Measurements from ENCODE around the gene ZC3H6. TPM values are rescaled to one million over a fixed set of nuclear protein-coding genes. Genes with fewer than 3 reads are reported as not detected.

The ZC3H6 gene
- total and polyA plus RNA-seq, 2 of the 13 experiments (the other 11 are each of a cell fraction or from before 2014, with no cell fraction given), result 0.71 to 0.93 TPM

GRCh38 chr2:112254466-112255240, 20.7 kb upstream of the ZC3H6 start, which contains the start of gene ZC3H8 (continued):
- TF ChIP-seq, protein P1, sequence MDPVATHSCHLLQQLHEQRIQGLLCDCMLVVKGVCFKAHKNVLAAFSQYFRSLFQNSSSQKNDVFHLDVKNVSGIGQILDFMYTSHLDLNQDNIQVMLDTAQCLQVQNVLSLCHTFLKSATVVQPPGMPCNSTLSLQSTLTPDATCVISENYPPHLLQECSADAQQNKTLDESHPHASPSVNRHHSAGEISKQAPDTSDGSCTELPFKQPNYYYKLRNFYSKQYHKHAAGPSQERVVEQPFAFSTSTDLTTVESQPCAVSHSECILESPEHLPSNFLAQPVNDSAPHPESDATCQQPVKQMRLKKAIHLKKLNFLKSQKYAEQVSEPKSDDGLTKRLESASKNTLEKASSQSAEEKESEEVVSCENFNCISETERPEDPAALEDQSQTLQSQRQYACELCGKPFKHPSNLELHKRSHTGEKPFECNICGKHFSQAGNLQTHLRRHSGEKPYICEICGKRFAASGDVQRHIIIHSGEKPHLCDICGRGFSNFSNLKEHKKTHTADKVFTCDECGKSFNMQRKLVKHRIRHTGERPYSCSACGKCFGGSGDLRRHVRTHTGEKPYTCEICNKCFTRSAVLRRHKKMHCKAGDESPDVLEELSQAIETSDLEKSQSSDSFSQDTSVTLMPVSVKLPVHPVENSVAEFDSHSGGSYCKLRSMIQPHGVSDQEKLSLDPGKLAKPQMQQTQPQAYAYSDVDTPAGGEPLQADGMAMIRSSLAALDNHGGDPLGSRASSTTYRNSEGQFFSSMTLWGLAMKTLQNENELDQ (CRISPR knock-in tag; IDR thresholded peaks at IDR 0.05; ENCODE audit: borderline replicate concordance), result peak; percentile 47; the same call in 1 of the 2 replicates
- TF ChIP-seq CEBPG (CRISPR knock-in tag; IDR thresholded peaks at IDR 0.05), result no peak
- TF ChIP-seq TEF (CRISPR knock-in tag; IDR thresholded peaks at IDR 0.05), result peak; percentile 85
- TF ChIP-seq, protein P2, sequence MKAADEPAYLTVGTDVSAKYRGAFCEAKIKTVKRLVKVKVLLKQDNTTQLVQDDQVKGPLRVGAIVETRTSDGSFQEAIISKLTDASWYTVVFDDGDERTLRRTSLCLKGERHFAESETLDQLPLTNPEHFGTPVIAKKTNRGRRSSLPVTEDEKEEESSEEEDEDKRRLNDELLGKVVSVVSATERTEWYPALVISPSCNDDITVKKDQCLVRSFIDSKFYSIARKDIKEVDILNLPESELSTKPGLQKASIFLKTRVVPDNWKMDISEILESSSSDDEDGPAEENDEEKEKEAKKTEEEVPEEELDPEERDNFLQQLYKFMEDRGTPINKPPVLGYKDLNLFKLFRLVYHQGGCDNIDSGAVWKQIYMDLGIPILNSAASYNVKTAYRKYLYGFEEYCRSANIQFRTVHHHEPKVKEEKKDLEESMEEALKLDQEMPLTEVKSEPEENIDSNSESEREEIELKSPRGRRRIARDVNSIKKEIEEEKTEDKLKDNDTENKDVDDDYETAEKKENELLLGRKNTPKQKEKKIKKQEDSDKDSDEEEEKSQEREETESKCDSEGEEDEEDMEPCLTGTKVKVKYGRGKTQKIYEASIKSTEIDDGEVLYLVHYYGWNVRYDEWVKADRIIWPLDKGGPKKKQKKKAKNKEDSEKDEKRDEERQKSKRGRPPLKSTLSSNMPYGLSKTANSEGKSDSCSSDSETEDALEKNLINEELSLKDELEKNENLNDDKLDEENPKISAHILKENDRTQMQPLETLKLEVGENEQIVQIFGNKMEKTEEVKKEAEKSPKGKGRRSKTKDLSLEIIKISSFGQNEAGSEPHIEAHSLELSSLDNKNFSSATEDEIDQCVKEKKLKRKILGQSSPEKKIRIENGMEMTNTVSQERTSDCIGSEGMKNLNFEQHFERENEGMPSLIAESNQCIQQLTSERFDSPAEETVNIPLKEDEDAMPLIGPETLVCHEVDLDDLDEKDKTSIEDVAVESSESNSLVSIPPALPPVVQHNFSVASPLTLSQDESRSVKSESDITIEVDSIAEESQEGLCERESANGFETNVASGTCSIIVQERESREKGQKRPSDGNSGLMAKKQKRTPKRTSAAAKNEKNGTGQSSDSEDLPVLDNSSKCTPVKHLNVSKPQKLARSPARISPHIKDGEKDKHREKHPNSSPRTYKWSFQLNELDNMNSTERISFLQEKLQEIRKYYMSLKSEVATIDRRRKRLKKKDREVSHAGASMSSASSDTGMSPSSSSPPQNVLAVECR (CRISPR knock-in tag; IDR thresholded peaks at IDR 0.05; ENCODE audit: borderline replicate concordance), result peak; percentile 88
- TF ChIP-seq KLF16 (CRISPR knock-in tag; IDR thresholded peaks at IDR 0.05), result peak in 1 of 2 experiments; percentile 93; a peak in 2 of 4 replicates
- TF ChIP-seq ZNF367 (CRISPR knock-in tag; IDR thresholded peaks at IDR 0.05; ENCODE audit: borderline replicate concordance), result peak; percentile 91
- TF ChIP-seq NBN (conservative IDR thresholded peaks at IDR 0.05), result no peak
- TF ChIP-seq, protein P3, sequence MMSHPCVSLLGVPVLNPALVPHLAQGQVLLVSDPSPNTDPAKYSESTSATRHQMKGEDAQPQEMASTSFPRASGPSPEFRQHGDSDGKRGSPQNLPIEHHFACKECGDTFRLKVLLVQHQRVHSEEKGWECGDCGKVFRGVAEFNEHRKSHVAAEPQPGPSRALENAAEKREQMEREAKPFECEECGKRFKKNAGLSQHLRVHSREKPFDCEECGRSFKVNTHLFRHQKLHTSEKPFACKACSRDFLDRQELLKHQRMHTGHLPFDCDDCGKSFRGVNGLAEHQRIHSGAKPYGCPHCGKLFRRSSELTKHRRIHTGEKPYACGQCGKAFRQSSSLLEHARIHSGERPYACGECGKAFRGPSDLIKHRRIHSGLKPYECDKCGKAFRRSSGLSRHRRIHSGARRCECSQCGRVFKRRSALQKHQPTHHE (CRISPR knock-in tag; IDR thresholded peaks at IDR 0.05; ENCODE audit: borderline replicate concordance), result peak; percentile 79
- peak; percentile 91 to 94 for TF ChIP-seq POLR2A (IDR thresholded peaks at IDR 0.05; ENCODE audit: insufficient read depth in 1 of 2, low read depth in 2 of 2, low read length in 2 of 2)
- TF ChIP-seq HMGA1 (CRISPR knock-in tag; conservative IDR thresholded peaks at IDR 0.05), result no peak
- TF ChIP-seq RAD21 (CRISPR knock-in tag; IDR thresholded peaks at IDR 0.05), result peak; percentile 43; the same call in 1 of the 2 replicates
- TF ChIP-seq ZNF251 (CRISPR knock-in tag; IDR thresholded peaks at IDR 0.05), result no peak; the same call in 1 of the 2 replicates
- no peak for TF ChIP-seq RFX1 (IDR thresholded peaks at IDR 0.05)
- 0 out of 2 replicates have a peak, but pooled peaks have one; percentile 37 for TF ChIP-seq SIX4 (CRISPR knock-in tag; IDR thresholded peaks at IDR 0.05)
- TF ChIP-seq ZFP41 (CRISPR knock-in tag; IDR thresholded peaks at IDR 0.05; ENCODE audit: borderline replicate concordance), result peak; percentile 81; the same call in 1 of the 2 replicates
- TF ChIP-seq MAZ (IDR thresholded peaks at IDR 0.05; ENCODE audit: borderline replicate concordance, low read depth, low read length), result no peak
- peak; percentile 48; the same call in 1 of the 2 replicates for TF ChIP-seq MAZ (CRISPR knock-in tag; IDR thresholded peaks at IDR 0.05; ENCODE audit: low read depth)
